ENCODE results near the gene WSCD2.

DNA sequence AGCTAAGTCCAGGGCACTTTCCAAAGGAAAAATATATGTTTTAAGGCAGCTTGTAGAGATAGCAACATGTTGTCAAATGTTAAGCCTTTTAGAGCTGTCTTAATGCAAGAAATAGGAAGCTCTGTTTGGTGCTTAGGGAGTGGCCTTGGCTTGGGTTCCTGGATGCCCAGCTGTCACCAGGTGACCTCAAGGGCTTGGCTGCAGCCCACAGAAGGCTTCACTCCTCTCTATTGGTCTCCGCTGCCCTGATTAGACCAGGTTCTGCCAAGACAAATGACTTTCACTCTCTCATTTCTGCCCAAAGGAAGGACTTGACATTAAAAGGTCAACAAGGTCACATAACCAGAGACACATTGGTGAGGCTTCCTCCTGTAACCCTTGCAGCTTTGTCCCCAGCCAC lies 76.8 kb downstream of the WSCD2 start:
- TF ChIP-seq, protein P1, sequence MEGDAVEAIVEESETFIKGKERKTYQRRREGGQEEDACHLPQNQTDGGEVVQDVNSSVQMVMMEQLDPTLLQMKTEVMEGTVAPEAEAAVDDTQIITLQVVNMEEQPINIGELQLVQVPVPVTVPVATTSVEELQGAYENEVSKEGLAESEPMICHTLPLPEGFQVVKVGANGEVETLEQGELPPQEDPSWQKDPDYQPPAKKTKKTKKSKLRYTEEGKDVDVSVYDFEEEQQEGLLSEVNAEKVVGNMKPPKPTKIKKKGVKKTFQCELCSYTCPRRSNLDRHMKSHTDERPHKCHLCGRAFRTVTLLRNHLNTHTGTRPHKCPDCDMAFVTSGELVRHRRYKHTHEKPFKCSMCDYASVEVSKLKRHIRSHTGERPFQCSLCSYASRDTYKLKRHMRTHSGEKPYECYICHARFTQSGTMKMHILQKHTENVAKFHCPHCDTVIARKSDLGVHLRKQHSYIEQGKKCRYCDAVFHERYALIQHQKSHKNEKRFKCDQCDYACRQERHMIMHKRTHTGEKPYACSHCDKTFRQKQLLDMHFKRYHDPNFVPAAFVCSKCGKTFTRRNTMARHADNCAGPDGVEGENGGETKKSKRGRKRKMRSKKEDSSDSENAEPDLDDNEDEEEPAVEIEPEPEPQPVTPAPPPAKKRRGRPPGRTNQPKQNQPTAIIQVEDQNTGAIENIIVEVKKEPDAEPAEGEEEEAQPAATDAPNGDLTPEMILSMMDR (IDR thresholded peaks at IDR 0.05), result no peak
- TF ChIP-seq POLR2A (IDR thresholded peaks at IDR 0.05) (no peak), POLR2AphosphoS5 (IDR thresholded peaks at IDR 0.05) (no peak)

Data from prostate gland (tissue), 2 donors.